Measurements from ENCODE around the gene YIF1B. TPM values are rescaled to one million over a fixed set of nuclear protein-coding genes. Genes with fewer than 3 reads are reported as not detected.
A peak's percentile ranks its signal among the peaks of the same experiment; 100 is the strongest.

YIF1B gene
- total and polyA plus RNA-seq, 9 of the 15 experiments (the other 6 are each of a cell fraction or from before 2014, with no cell fraction given): 8.5 to 586 (median 323) TPM

GRCh38 chr19:38268539-38268938 is 47.2 kb downstream of the YIF1B start (continued):
- TF ChIP-seq ZNF609 (CRISPR knock-in tag; IDR thresholded peaks at IDR 0.05; ENCODE audit: borderline replicate concordance) (no peak), ELF1 (tag; IDR thresholded peaks at IDR 0.05) (no peak), GTF2A2 (tag; IDR thresholded peaks at IDR 0.05) (no peak), KDM2B (CRISPR knock-in tag; IDR thresholded peaks at IDR 0.05) (no peak)

GRCh38 chr19:38267761-38268483 is 47.8 kb downstream of the YIF1B start:
- Histone ChIP-seq H4K20me1 (replicated peaks; ENCODE audit: control insufficient read depth, insufficient read depth, low read length) (no peaks in the 10 kb centered on the region), H3K27me3 (ENCODE audit: control insufficient read depth in 2 of 2, insufficient read depth in 2 of 2, low read length in 2 of 2) (no peaks in the 10 kb centered on the region), H3K27ac (ENCODE audit: extremely low read depth, low read depth, low read length) (peak overlapping the region; percentile 56; the same call in 2 of the 3 replicates), H3K79me2 (ENCODE audit: control insufficient read depth, insufficient read depth, low read length) (no peaks in the 10 kb centered on the region), H3K36me3 (ENCODE audit: control insufficient read depth, insufficient read depth, low read length) (no peaks in the 10 kb centered on the region), H3K9me3 (replicated peaks; ENCODE audit: control insufficient read depth, insufficient read depth, low read depth, low read length) (no peaks in the 10 kb centered on the region), H3K4me2 (ENCODE audit: insufficient read depth, low read length) (peak overlapping the region; percentile 23; the same call in 1 of the 2 replicates), H3K9me1 (ENCODE audit: control insufficient read depth, insufficient read depth, low read length) (no peaks in the 10 kb centered on the region), H3K4me1 (replicated peaks in 1 of 2; ENCODE audit: control insufficient read depth in 2 of 2, insufficient read depth in 2 of 2, low read length in 2 of 2) (peaks cover 47 to 62% of the 10 kb centered on the region in 2 experiments), H2AFZ (ENCODE audit: low read depth, low read length) (peak overlapping the region; percentile 84), H3K4me3 (no peak overlapping the region), H3K9ac (ENCODE audit: insufficient read depth in 1 of 2, low read depth in 2 of 2, low read length in 2 of 2) (peak overlapping the region; percentile 40 to 41; a peak in 2 of 4 replicates)
- no TSS peak for BruUV-seq (replicated peaks)
- POLR2A ChIA-PET: interaction anchor here (0.7 to 1.7 kb wide), 7 partner anchors 9 to 63 kb away, joined by 3 to 4 read pairs (median 3); partner anchors contain the start of gene C19orf33
- WGBS (ENCODE audit: insufficient coverage, low coverage, missing lambda C conversion rate): 39% methylated on average over 12 of the region's 12 CpGs
- FAIRE-seq (no peak), DNase-seq (ENCODE audit: extremely low read depth in 1 of 4, low spot score in 3 of 4) (no peak), ATAC-seq (no peak)
- intact Hi-C loops (cut with micrococcal nuclease) (no loop called here), in situ Hi-C loops (cut with MboI) (no loop called here)
- CTCF ChIA-PET (ENCODE audit: low intra/inter-chr PET ratio): no interaction called here
- TF ChIP-seq ZNF518B (CRISPR knock-in tag; IDR thresholded peaks at IDR 0.05) (no peak), BMI1 (IDR thresholded peaks at IDR 0.05; ENCODE audit: low read length) (no peak), ZNF589 (CRISPR knock-in tag; IDR thresholded peaks at IDR 0.05; ENCODE audit: low read depth) (no peak), PKNOX1 (IDR thresholded peaks at IDR 0.05) (peak; percentile 53), FOXJ2 (tag; IDR thresholded peaks at IDR 0.05) (no peak), HNRNPUL1 (IDR thresholded peaks at IDR 0.05; ENCODE audit: low read length) (no peak), NONO (IDR thresholded peaks at IDR 0.05; ENCODE audit: low read depth in 2 of 2, low read length in 1 of 2) (no peak)

Data from K562 (cell line).